IPS DF 6.9 (cell line): ENCODE measurements around the gene KDM3A.

Experiments used
- DNase-seq: peaks from one replicate; pipeline ENCODE4 v3.0.0-alpha.2; 2013; ENCODE audit warnings: low read depth, low spot score
- H3K27ac ChIP-seq: one replicate; pipeline ENCODE4 v1.5.1; 2013; ENCODE audit warnings: low read length, control low read depth
- H3K27me3 ChIP-seq: 2 replicates; pipeline ENCODE4 v1.6.1; 2013; ENCODE audit warnings: mild to moderate bottlenecking, low read length; ENCODE audit not compliant: control insufficient read depth, insufficient read depth
- H3K36me3 ChIP-seq: 2 replicates; pipeline ENCODE4 v1.6.1; 2013; ENCODE audit warnings: low read length; ENCODE audit not compliant: control insufficient read depth, insufficient read depth
- H3K4me1 ChIP-seq: 2 replicates; pipeline ENCODE4 v1.6.1; 2013; ENCODE audit warnings: low read length; ENCODE audit not compliant: control insufficient read depth, insufficient read depth
- H3K4me3 ChIP-seq: 2 replicates; pipeline ENCODE4 v1.5.1; 2013; ENCODE audit warnings: mild to moderate bottlenecking, low read length
- H3K9me3 ChIP-seq: 2 replicates; pipeline ENCODE4 v1.6.1; 2013; ENCODE audit warnings: low read length, inconsistent platforms; ENCODE audit not compliant: control insufficient read depth, insufficient read depth
- WGBS: extraction: QIAGEN DNeasy Blood & Tissue Kit; methylation state at CpG from one replicate; pipeline ENCODE4 v1.1.7; 2013; ENCODE audit warnings: mixed read lengths, missing lambda C conversion rate; ENCODE audit not compliant: insufficient read length, insufficient coverage; 5-methylcytosine and 5-hydroxymethylcytosine counted together

KDM3A gene

GRCh38 chr2:86477349-86477748, 36.2 kb downstream of the KDM3A start:
- Histone ChIP-seq H3K27me3 (no peaks in the 10 kb centered on the region), H3K27ac (no peak overlapping the region), H3K36me3 (peaks cover 2% of the 10 kb centered on the region; the same call in 1 of the 2 replicates), H3K4me1 (no peaks in the 10 kb centered on the region), H3K9me3 (no peaks in the 10 kb centered on the region), H3K4me3 (no peak overlapping the region)
- DNase-seq = no peak

- Histone ChIP-seq H3K4me1 (no peaks in the 10 kb centered on the region), H3K27ac (no peak overlapping the region), H3K4me3 (no peak overlapping the region), H3K9me3 (no peaks in the 10 kb centered on the region), H3K36me3 (peaks cover 6% of the 10 kb centered on the region; the same call in 1 of the 2 replicates), H3K27me3 (no peaks in the 10 kb centered on the region)
- no peak for DNase-seq
- no CpG with 5 or more reads among the region's 7 CpGs for WGBS
Observed at GRCh38 chr2:86480105-86480504, 38.9 kb downstream of the KDM3A start.

GRCh38 chr2:86482034-86482433, 40.9 kb downstream of the KDM3A start:
- no peak overlapping the region for H3K27ac ChIP-seq
- H3K4me3 ChIP-seq = no peak overlapping the region
- peaks cover 11% of the 10 kb centered on the region; the same call in 1 of the 2 replicates for H3K36me3 ChIP-seq
- no CpG with 5 or more reads among the region's 3 CpGs for WGBS
- H3K4me1 ChIP-seq = no peaks in the 10 kb centered on the region
- H3K27me3 ChIP-seq = no peaks in the 10 kb centered on the region
- H3K9me3 ChIP-seq = no peaks in the 10 kb centered on the region
- no peak for DNase-seq

- no peaks in the 10 kb centered on the region for H3K9me3 ChIP-seq
- H3K27me3 ChIP-seq = no peaks in the 10 kb centered on the region
- H3K27ac ChIP-seq = no peak overlapping the region
- DNase-seq = no peak
- no CpG with 5 or more reads among the region's 3 CpGs for WGBS
- no peak overlapping the region for H3K4me3 ChIP-seq
- H3K4me1 ChIP-seq = no peaks in the 10 kb centered on the region
- H3K36me3 ChIP-seq = peaks cover 11% of the 10 kb centered on the region; the same call in 1 of the 2 replicates
Observed at GRCh38 chr2:86484385-86484784, 43.2 kb downstream of the KDM3A start.

GRCh38 chr2:86485103-86485502, 43.9 kb downstream of the KDM3A start:
- no peak for DNase-seq
- peaks cover 11% of the 10 kb centered on the region; the same call in 1 of the 2 replicates for H3K36me3 ChIP-seq
- H3K4me3 ChIP-seq = no peak overlapping the region
- H3K4me1 ChIP-seq = no peaks in the 10 kb centered on the region
- no peak overlapping the region for H3K27ac ChIP-seq
- no peaks in the 10 kb centered on the region for H3K9me3 ChIP-seq
- H3K27me3 ChIP-seq = no peaks in the 10 kb centered on the region

- no peak overlapping the region for H3K4me3 ChIP-seq
- H3K27ac ChIP-seq = no peak overlapping the region
- no peaks in the 10 kb centered on the region for H3K4me1 ChIP-seq
- no CpG with 5 or more reads among the region's 3 CpGs for WGBS
- no peaks in the 10 kb centered on the region for H3K9me3 ChIP-seq
- no peaks in the 10 kb centered on the region for H3K27me3 ChIP-seq
- peaks cover 11% of the 10 kb centered on the region; the same call in 1 of the 2 replicates for H3K36me3 ChIP-seq
- DNase-seq = no peak
Observed at GRCh38 chr2:86485802-86486201, 44.6 kb downstream of the KDM3A start.

GRCh38 chr2:86487062-86487461, 45.9 kb downstream of the KDM3A start:
- DNase-seq = no peak
- H3K4me3 ChIP-seq = no peak overlapping the region
- no peak overlapping the region for H3K27ac ChIP-seq
- peaks cover 14% of the 10 kb centered on the region; the same call in 1 of the 2 replicates for H3K36me3 ChIP-seq
- H3K9me3 ChIP-seq = no peaks in the 10 kb centered on the region
- no CpG with 5 or more reads among the region's 2 CpGs for WGBS
- H3K4me1 ChIP-seq = no peaks in the 10 kb centered on the region
- no peaks in the 10 kb centered on the region for H3K27me3 ChIP-seq

GRCh38 chr2:86488561-86489250, 47.5 kb downstream of the KDM3A start:
- Histone ChIP-seq H3K27ac (no peak overlapping the region), H3K9me3 (no peaks in the 10 kb centered on the region), H3K36me3 (peaks cover 10% of the 10 kb centered on the region; the same call in 1 of the 2 replicates), H3K27me3 (no peaks in the 10 kb centered on the region), H3K4me1 (no peaks in the 10 kb centered on the region), H3K4me3 (no peak overlapping the region)
- no peak for DNase-seq
- no CpG with 5 or more reads among the region's 7 CpGs for WGBS

GRCh38 chr2:86489542-86489941, 48.4 kb downstream of the KDM3A start:
- Histone ChIP-seq H3K9me3 (no peaks in the 10 kb centered on the region), H3K4me3 (no peak overlapping the region), H3K27me3 (no peaks in the 10 kb centered on the region), H3K36me3 (peaks cover 10% of the 10 kb centered on the region; the same call in 1 of the 2 replicates), H3K27ac (no peak overlapping the region), H3K4me1 (no peaks in the 10 kb centered on the region)
- WGBS = no CpG with 5 or more reads among the region's 3 CpGs
- no peak for DNase-seq

GRCh38 chr2:86490245-86490644, 49.1 kb downstream of the KDM3A start:
- Histone ChIP-seq H3K27ac (no peak overlapping the region), H3K27me3 (no peaks in the 10 kb centered on the region), H3K36me3 (peaks cover 12% of the 10 kb centered on the region; the same call in 1 of the 2 replicates), H3K4me1 (no peaks in the 10 kb centered on the region), H3K9me3 (no peaks in the 10 kb centered on the region), H3K4me3 (no peak overlapping the region)
- no CpG with 5 or more reads among the region's 4 CpGs for WGBS
- DNase-seq = no peak

GRCh38 chr2:86491088-86491487, 49.9 kb downstream of the KDM3A start:
- WGBS = no CpG with 5 or more reads among the region's 4 CpGs

More at GRCh38 chr2:86491088-86491487, 49.9 kb downstream of the KDM3A start:
- H3K4me3 ChIP-seq = no peak overlapping the region
- no peak for DNase-seq
- H3K36me3 ChIP-seq = peaks cover 7% of the 10 kb centered on the region; the same call in 1 of the 2 replicates
- H3K9me3 ChIP-seq = no peaks in the 10 kb centered on the region
- H3K4me1 ChIP-seq = no peaks in the 10 kb centered on the region
- H3K27ac ChIP-seq = no peak overlapping the region
- H3K27me3 ChIP-seq = no peaks in the 10 kb centered on the region
